CD14-positive monocyte (primary cell): ENCODE measurements around the gene CACNA1D. TPM values are rescaled to one million over a fixed set of nuclear protein-coding genes. Genes with fewer than 3 reads are reported as not detected.

Experiments used
- DNase-seq, 3 donors: peaks; one replicate each; pipeline ENCODE4 v3.0.0-alpha.2; 2011 to 2022
- H2AFZ ChIP-seq: 2 replicates; pipeline ENCODE4 v1.6.0; 2012; ENCODE audit warnings: mild to moderate bottlenecking, low read depth, low read length, inconsistent platforms; ENCODE audit not compliant: insufficient read depth, poor library complexity, severe bottlenecking
- H3K27ac ChIP-seq, 2 donors: 1 replicate in 1 of 2; 2 replicates in 1 of 2; pipeline ENCODE4 v1.5.1; 2012 to 2013; ENCODE audit warnings: low read length in 2 of 2, control low read depth in 1 of 2, inconsistent platforms in 1 of 2, low read depth in 1 of 2, mild to moderate bottlenecking in 1 of 2
- H3K27me3 ChIP-seq, 2 donors: one replicate each; pipeline versions ENCODE4 v1.6.0 to v1.6.1; 2011 to 2013; ENCODE audit warnings: low read length in 2 of 2; ENCODE audit not compliant: control insufficient read depth in 2 of 2, insufficient read depth in 2 of 2
- H3K36me3 ChIP-seq, 2 donors: replicated peaks in 1 of 2; 1 replicate in 1 of 2; 2 replicates in 1 of 2; pipeline versions ENCODE4 v1.5.1 to v1.6.1; 2012 to 2013; ENCODE audit warnings: low read length in 2 of 2, control low read depth in 1 of 2, inconsistent platforms in 1 of 2, mild to moderate bottlenecking in 1 of 2; ENCODE audit not compliant: insufficient read depth in 2 of 2, control insufficient read depth in 1 of 2
- H3K4me1 ChIP-seq, 2 donors: 1 replicate in 1 of 2; 2 replicates in 1 of 2; pipeline versions ENCODE4 v1.5.1 to v1.6.1; 2012 to 2013; ENCODE audit warnings: low read length in 2 of 2, control low read depth in 1 of 2, inconsistent platforms in 1 of 2, mild to moderate bottlenecking in 1 of 2, moderate library complexity in 1 of 2; ENCODE audit not compliant: insufficient read depth in 2 of 2, control insufficient read depth in 1 of 2
- H3K4me2 ChIP-seq: replicated peaks from 2 replicates; pipeline ENCODE3; 2012; ENCODE audit warnings: low read length, moderate library complexity, mild to moderate bottlenecking; ENCODE audit not compliant: poor library complexity, severe bottlenecking; ENCODE audit errors: extremely low read depth
- H3K4me3 ChIP-seq, 3 experiments: fragments of 200-600 bp in 1 of 3; sonication (generic) in 1 of 3; replicated peaks in 1 of 3; 1 replicate in 2 of 3; 2 replicates in 1 of 3; pipeline ENCODE4 v1.5.1; 2011 to 2013; ENCODE audit warnings: low read length in 3 of 3, mild to moderate bottlenecking in 3 of 3, control low read depth in 2 of 3, low read depth in 2 of 3, inconsistent platforms in 1 of 3, moderate library complexity in 1 of 3
- H3K79me2 ChIP-seq: 2 replicates; pipeline ENCODE4 v1.6.0; 2012; ENCODE audit warnings: mild to moderate bottlenecking, control low read depth, inconsistent platforms, low read length, moderate library complexity; ENCODE audit not compliant: insufficient read depth
- H3K9ac ChIP-seq: 2 replicates; pipeline ENCODE4 v1.6.0; 2017; ENCODE audit warnings: low read length, mild to moderate bottlenecking; ENCODE audit not compliant: insufficient read depth, poor library complexity, severe bottlenecking
- H3K9me3 ChIP-seq, 2 donors: replicated peaks in 1 of 2; 1 replicate in 1 of 2; 2 replicates in 1 of 2; pipeline versions ENCODE4 v1.5.1 to v1.6.1; 2012 to 2013; ENCODE audit warnings: low read length in 2 of 2, control low read depth in 1 of 2; ENCODE audit not compliant: control insufficient read depth in 1 of 2, insufficient read depth in 1 of 2
- H4K20me1 ChIP-seq: 2 replicates; pipeline ENCODE4 v1.6.0; 2012; ENCODE audit warnings: mild to moderate bottlenecking, low read length, control low read depth, moderate library complexity; ENCODE audit not compliant: insufficient read depth
- H3K27ac Mint-ChIP-seq, 7 donors: one replicate each; pipeline ENCODE4 v1.8.0; 2020; ENCODE audit warnings: mild to moderate bottlenecking in 7 of 7, mixed read lengths in 7 of 7, moderate library complexity in 6 of 7, inconsistent platforms in 2 of 7
- H3K27me3 Mint-ChIP-seq, 3 donors: one replicate each; pipeline ENCODE4 v1.8.0; 2021 to 2022; ENCODE audit warnings: low read depth in 3 of 3, mild to moderate bottlenecking in 3 of 3, mixed read lengths in 3 of 3, moderate library complexity in 3 of 3, inconsistent platforms in 1 of 3
- H3K36me3 Mint-ChIP-seq, 2 donors: one replicate each; pipeline ENCODE4 v1.8.0; 2020; ENCODE audit warnings: mixed read lengths in 2 of 2, inconsistent platforms in 1 of 2, mild to moderate bottlenecking in 1 of 2
- H3K4me1 Mint-ChIP-seq: one replicate; pipeline ENCODE4 v1.8.0; 2020; ENCODE audit warnings: mild to moderate bottlenecking, mixed read lengths
- H3K4me3 Mint-ChIP-seq, 2 donors: one replicate each; pipeline ENCODE4 v1.8.0; 2020; ENCODE audit warnings: mild to moderate bottlenecking in 2 of 2, mixed read lengths in 2 of 2, moderate library complexity in 1 of 2
- H3K9me3 Mint-ChIP-seq, 7 donors: one replicate each; pipeline ENCODE4 v1.8.0; 2020 to 2022; ENCODE audit warnings: mixed read lengths in 7 of 7, mild to moderate bottlenecking in 6 of 7, moderate library complexity in 6 of 7, inconsistent platforms in 2 of 7
- WGBS: methylation state at CpG from one replicate; pipeline ENCODE4 v1.1.5; 2013; ENCODE audit warnings: missing lambda C conversion rate; ENCODE audit not compliant: insufficient coverage; 5-methylcytosine and 5-hydroxymethylcytosine counted together
- intact Hi-C, 2 donors: fragments of 100-400 bp; cut with micrococcal nuclease; formaldehyde crosslinking; loops; one replicate each; pipeline versions ENCODE4 v1.15.0 to v1.15.1; 2023
- polyA plus RNA-seq, 3 donors: library from polyadenylated mRNA; depleted of rRNA in 1 of 3; unstranded in 2 of 3; stranded (reverse) in 1 of 3; fragments of 300-500 nt in 2 of 3; fragments of >200 nt in 1 of 3; fragmentation: Illumina TruSeq in 2 of 3; gene quantifications; 1 replicate in 2 of 3; 2 replicates in 1 of 3; pipeline ENCODE4 v1.2.3, GENCODE V29; 2012 to 2021
- TF ChIP-seq, protein P1 (sequence below): fragments of 200-600 bp; IDR thresholded peaks from one replicate; pipeline ENCODE4 v1.8.0; 2022; ENCODE audit warnings: antibody characterized with exemption, mild to moderate bottlenecking

Gene CACNA1D
- polyA plus RNA-seq, 3 donors: 0.29 to 1.2 (median 0.98) TPM

GRCh38 chr3:53614307-53614706, 119.9 kb downstream of the CACNA1D start:
- H3K36me3 ChIP-seq: no peaks in the 10 kb centered on the region
- H3K4me1 Mint-ChIP-seq: peaks cover 38% of the 10 kb centered on the region
- no peaks in the 10 kb centered on the region for H4K20me1 ChIP-seq
- H3K4me2 ChIP-seq: no peak overlapping the region
- peaks cover 41 to 43% of the 10 kb centered on the region in 2 donors for H3K4me1 ChIP-seq
- H3K79me2 ChIP-seq: no peaks in the 10 kb centered on the region
- WGBS: 100% methylated on average over 3 of the region's 5 CpGs
- H3K27me3 Mint-ChIP-seq: peaks cover 11 to 33% (median 18%) of the 10 kb centered on the region in 3 donors
- peak overlapping the region in 1 of 2 donors; percentile 80 for H3K4me3 Mint-ChIP-seq
- no peak for DNase-seq
- TF ChIP-seq, protein P1, sequence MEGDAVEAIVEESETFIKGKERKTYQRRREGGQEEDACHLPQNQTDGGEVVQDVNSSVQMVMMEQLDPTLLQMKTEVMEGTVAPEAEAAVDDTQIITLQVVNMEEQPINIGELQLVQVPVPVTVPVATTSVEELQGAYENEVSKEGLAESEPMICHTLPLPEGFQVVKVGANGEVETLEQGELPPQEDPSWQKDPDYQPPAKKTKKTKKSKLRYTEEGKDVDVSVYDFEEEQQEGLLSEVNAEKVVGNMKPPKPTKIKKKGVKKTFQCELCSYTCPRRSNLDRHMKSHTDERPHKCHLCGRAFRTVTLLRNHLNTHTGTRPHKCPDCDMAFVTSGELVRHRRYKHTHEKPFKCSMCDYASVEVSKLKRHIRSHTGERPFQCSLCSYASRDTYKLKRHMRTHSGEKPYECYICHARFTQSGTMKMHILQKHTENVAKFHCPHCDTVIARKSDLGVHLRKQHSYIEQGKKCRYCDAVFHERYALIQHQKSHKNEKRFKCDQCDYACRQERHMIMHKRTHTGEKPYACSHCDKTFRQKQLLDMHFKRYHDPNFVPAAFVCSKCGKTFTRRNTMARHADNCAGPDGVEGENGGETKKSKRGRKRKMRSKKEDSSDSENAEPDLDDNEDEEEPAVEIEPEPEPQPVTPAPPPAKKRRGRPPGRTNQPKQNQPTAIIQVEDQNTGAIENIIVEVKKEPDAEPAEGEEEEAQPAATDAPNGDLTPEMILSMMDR: no peak
- peak overlapping the region in 1 of 2 donors; percentile 72 for H3K27ac ChIP-seq
- no peaks in the 10 kb centered on the region for H3K9me3 ChIP-seq
- intact Hi-C loops: no loop called here
- H3K4me3 ChIP-seq: no peak overlapping the region
- H2AFZ ChIP-seq: no peak overlapping the region
- H3K27me3 ChIP-seq: peaks cover 0 to 9% of the 10 kb centered on the region in 2 donors
- H3K9ac ChIP-seq: no peak overlapping the region
- no peaks in the 10 kb centered on the region for H3K36me3 Mint-ChIP-seq
- H3K9me3 Mint-ChIP-seq: peaks cover 0 to 8% (median 1%) of the 10 kb centered on the region in 7 donors
- peak overlapping the region in 1 of 7 donors; percentile 80 for H3K27ac Mint-ChIP-seq

DNA sequence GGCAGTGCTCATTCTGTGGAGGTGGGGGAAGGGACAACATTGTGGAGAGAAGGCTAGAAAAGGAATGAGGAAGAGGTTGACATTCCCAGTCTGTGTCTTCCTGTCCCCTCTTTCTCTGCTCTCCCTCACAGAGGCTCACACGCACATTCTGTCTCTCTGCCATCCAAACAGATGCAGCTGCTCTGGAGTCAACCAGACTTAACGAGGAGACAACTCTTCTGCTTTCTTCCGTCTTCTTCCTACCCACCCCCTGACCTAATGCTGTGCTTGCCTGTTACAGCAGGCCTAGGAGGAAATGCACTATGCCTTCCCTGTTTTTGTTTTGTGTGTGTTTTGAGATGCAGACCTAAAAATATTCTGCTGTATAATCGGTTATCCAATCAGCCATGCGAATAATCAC, 121.9 kb downstream of the CACNA1D start:
- no peaks in the 10 kb centered on the region for H3K9me3 ChIP-seq
- H4K20me1 ChIP-seq: no peaks in the 10 kb centered on the region
- Mint-ChIP-seq H3K4me1 (peaks cover 38% of the 10 kb centered on the region), H3K9me3 (peaks cover 0 to 3% (median 0%) of the 10 kb centered on the region in 7 donors), H3K36me3 (no peaks in the 10 kb centered on the region), H3K4me3 (peak overlapping the region in 1 of 2 donors; percentile 61), H3K27ac (peak overlapping the region in 3 of 7 donors; percentile 5 to 64 (median 17)), H3K27me3 (peaks cover 23 to 43% (median 23%) of the 10 kb centered on the region in 3 donors)
- WGBS: 48% methylated on average over 3 of the region's 5 CpGs
- no peaks in the 10 kb centered on the region for H3K36me3 ChIP-seq
- peaks cover 5 to 18% of the 10 kb centered on the region in 2 donors for H3K27me3 ChIP-seq
- peak overlapping the region; percentile 2 for H2AFZ ChIP-seq
- H3K9ac ChIP-seq: no peak overlapping the region
- TF ChIP-seq, protein P1: no peak
- H3K4me1 ChIP-seq: peaks cover 41 to 43% of the 10 kb centered on the region in 2 donors
- no peaks in the 10 kb centered on the region for H3K79me2 ChIP-seq
- peak overlapping the region in 1 of 3 experiments; percentile 2 for H3K4me3 ChIP-seq
- H3K27ac ChIP-seq: no peak overlapping the region
- intact Hi-C loops: no loop called here
- peak; percentile 3 to 25 (median 17) for DNase-seq
- H3K4me2 ChIP-seq: peak overlapping the region; percentile 42
